ENCODE measurements around the gene MPP2. TPM values are rescaled to one million over a fixed set of nuclear protein-coding genes. Genes with fewer than 3 reads are reported as not detected.
A peak's percentile ranks its signal among the peaks of the same experiment; 100 is the strongest.
"Not testable (repeated sequence)": the region's sequence is repeated elsewhere in the genome, so short reads cannot be mapped to it uniquely, and the experiment has no call there.

Gene MPP2
- total RNA-seq, 1 donor from 2014 or later, result 5.4 TPM

DNA sequence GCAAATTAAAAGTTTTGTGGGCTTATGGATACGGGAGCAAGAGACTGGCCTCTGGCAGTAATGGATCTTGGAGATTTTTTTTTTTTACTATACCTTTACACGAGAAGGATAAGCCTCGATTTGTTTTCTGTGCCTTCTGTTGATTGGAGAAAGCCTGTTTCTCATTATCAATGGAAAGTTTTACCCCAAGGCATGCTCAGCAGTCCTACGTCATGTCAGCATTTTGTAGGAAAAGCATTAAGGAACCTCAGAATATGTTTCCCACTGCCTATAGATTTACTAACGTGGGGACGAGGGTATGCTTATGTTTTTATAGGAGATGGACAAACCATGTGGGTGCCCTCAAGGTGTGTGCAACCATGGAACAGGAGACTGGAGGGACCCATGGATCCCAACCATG, 33.5 kb downstream of the MPP2 start:
- Mint-ChIP-seq H3K27me3 (peaks cover 19% of the 10 kb centered on the region), H3K4me3 (ENCODE audit: low read depth) (no peak overlapping the region), H3K36me3 (ENCODE audit: insufficient read depth) (no peaks in the 10 kb centered on the region), H3K4me1 (ENCODE audit: low read depth) (no peaks in the 10 kb centered on the region), H3K9me3 (ENCODE audit: low read depth) (no peaks in the 10 kb centered on the region), H3K27ac (no peak overlapping the region)
- no peak for DNase-seq (ENCODE audit: low spot score, unreplicated experiment)
- no peak for TF ChIP-seq CTCF (IDR thresholded peaks at IDR 0.05; ENCODE audit: unreplicated experiment)

GRCh38 chr17:43873091-43873490, 34.2 kb downstream of the MPP2 start:
- TF ChIP-seq CTCF (IDR thresholded peaks at IDR 0.05; ENCODE audit: unreplicated experiment), result peak; percentile 15
- Mint-ChIP-seq H3K36me3 (ENCODE audit: insufficient read depth) (no peaks in the 10 kb centered on the region), H3K9me3 (ENCODE audit: low read depth) (no peaks in the 10 kb centered on the region), H3K27me3 (peaks cover 26% of the 10 kb centered on the region), H3K4me3 (ENCODE audit: low read depth) (no peak overlapping the region), H3K27ac (no peak overlapping the region), H3K4me1 (ENCODE audit: low read depth) (no peaks in the 10 kb centered on the region)
- no peak for DNase-seq (ENCODE audit: low spot score, unreplicated experiment)

- Mint-ChIP-seq H3K27ac (no peak overlapping the region), H3K4me3 (ENCODE audit: low read depth) (no peak overlapping the region), H3K4me1 (ENCODE audit: low read depth) (no peaks in the 10 kb centered on the region), H3K36me3 (ENCODE audit: insufficient read depth) (no peaks in the 10 kb centered on the region), H3K9me3 (ENCODE audit: low read depth) (no peaks in the 10 kb centered on the region), H3K27me3 (peaks cover 32% of the 10 kb centered on the region)
- DNase-seq (ENCODE audit: low spot score, unreplicated experiment), result no peak
- no peak for TF ChIP-seq CTCF (IDR thresholded peaks at IDR 0.05; ENCODE audit: unreplicated experiment)
These were observed 35.2 kb downstream of the MPP2 start for GRCh38 chr17:43871946-43872690.

DNA sequence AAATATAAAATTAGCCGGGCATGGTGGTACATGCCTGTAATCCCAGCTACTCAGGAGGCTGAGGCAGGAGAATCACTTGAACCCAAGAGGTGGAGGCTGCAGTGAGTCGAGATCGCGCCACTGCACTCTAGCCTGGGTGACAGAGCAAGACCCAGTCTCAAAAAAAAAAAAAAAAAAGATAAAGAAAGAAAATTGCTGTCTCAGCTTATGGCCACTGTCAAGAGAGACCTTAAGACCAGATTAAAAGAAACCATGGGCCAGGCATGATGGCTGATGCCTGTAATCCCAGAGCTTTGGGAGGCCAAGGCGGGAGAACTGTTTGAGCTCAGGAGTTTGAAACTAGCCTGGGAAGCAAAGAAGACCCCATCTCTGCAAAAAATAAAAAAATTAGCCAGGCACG, 38.3 kb downstream of the MPP2 start:
- not testable (repeated sequence) for H3K4me3 Mint-ChIP-seq (ENCODE audit: low read depth); H3K36me3 Mint-ChIP-seq (ENCODE audit: insufficient read depth); H3K9me3 Mint-ChIP-seq (ENCODE audit: low read depth); H3K27ac Mint-ChIP-seq; H3K4me1 Mint-ChIP-seq (ENCODE audit: low read depth); DNase-seq (ENCODE audit: low spot score, unreplicated experiment)
- H3K27me3 Mint-ChIP-seq, result peaks cover 30% of the 10 kb centered on the region

GRCh38 chr17:43868226-43868994, 38.9 kb downstream of the MPP2 start:
- H3K9me3 Mint-ChIP-seq (ENCODE audit: low read depth), result no peaks in the 10 kb centered on the region
- H3K27me3 Mint-ChIP-seq, result peaks cover 27% of the 10 kb centered on the region
- no peak overlapping the region for H3K27ac Mint-ChIP-seq
- no peak for TF ChIP-seq CTCF (IDR thresholded peaks at IDR 0.05; ENCODE audit: unreplicated experiment)
- H3K36me3 Mint-ChIP-seq (ENCODE audit: insufficient read depth), result no peaks in the 10 kb centered on the region
- DNase-seq (ENCODE audit: low spot score, unreplicated experiment), result no peak
- no peak overlapping the region for H3K4me3 Mint-ChIP-seq (ENCODE audit: low read depth)
- H3K4me1 Mint-ChIP-seq (ENCODE audit: low read depth), result no peaks in the 10 kb centered on the region

Measured in progenitor cell of endocrine pancreas (in vitro differentiated cells).